Thoracic aorta (tissue), 2 donors: ENCODE measurements around the gene CDH23. TPM values are rescaled to one million over a fixed set of nuclear protein-coding genes. Genes with fewer than 3 reads are reported as not detected.
"Not testable (repeated sequence)": the region's sequence is repeated elsewhere in the genome, so short reads cannot be mapped to it uniquely, and the experiment has no call there.

Source experiments
- ATAC-seq: fragments of 150-250 bp; one replicate; pipeline ENCODE4 v1.8.0; 2017; ENCODE audit warnings: low read depth; ENCODE audit not compliant: insufficient number of reproducible peaks, low FRiP score
- DNase-seq: peaks from one replicate; pipeline ENCODE4 v3.0.0-alpha.2; 2020; ENCODE audit warnings: low spot score
- H3K27ac ChIP-seq, 2 donors: fragments of 200-600 bp; sonication (generic); 1 replicate in 1 of 2; 2 replicates in 1 of 2; pipeline ENCODE4 v1.5.1; 2016; ENCODE audit warnings: mild to moderate bottlenecking in 2 of 2, moderate library complexity in 2 of 2
- H3K27me3 ChIP-seq: fragments of 200-600 bp; sonication (generic); replicated peaks from 2 replicates; pipeline ENCODE4 v1.6.0; 2016; ENCODE audit warnings: mild to moderate bottlenecking; ENCODE audit not compliant: insufficient read depth
- H3K36me3 ChIP-seq: fragments of 200-600 bp; sonication (generic); one replicate; pipeline ENCODE4 v1.5.1; 2016
- H3K4me1 ChIP-seq, 2 donors: fragments of 200-600 bp; sonication (generic); 1 replicate in 1 of 2; 2 replicates in 1 of 2; pipeline versions ENCODE4 v1.5.1 to v1.6.0; 2016; ENCODE audit warnings: low read depth in 2 of 2, mild to moderate bottlenecking in 1 of 2; ENCODE audit not compliant: control insufficient read depth in 1 of 2
- H3K4me3 ChIP-seq: fragments of 200-600 bp; sonication (generic); 2 replicates; pipeline ENCODE4 v1.5.1; 2016; ENCODE audit warnings: mild to moderate bottlenecking
- H3K9me3 ChIP-seq: fragments of 200-600 bp; sonication (generic); 2 replicates; pipeline ENCODE4 v1.5.1; 2016
- CTCF ChIP-seq: fragments of 200-600 bp; sonication (generic); IDR thresholded peaks from one replicate; pipeline ENCODE4 v1.5.1; 2019; ENCODE audit warnings: antibody characterized with exemption
- total RNA-seq, 2 donors: library from RNA; depleted of rRNA; stranded (reverse); fragments of >200 nt; gene quantifications; one replicate each; pipeline versions ENCODE4 v1.1.0 to v1.2.3, GENCODE V29; 2016

CDH23 gene
- total RNA-seq, 2 donors from 2014 or later, result 10.6 to 10.8 TPM

- Histone ChIP-seq H3K36me3 (no peaks in the 10 kb centered on the region), H3K4me3 (no peak overlapping the region), H3K9me3 (no peaks in the 10 kb centered on the region), H3K4me1 (peaks cover 0 to 10% of the 10 kb centered on the region in 2 donors), H3K27ac (no peak overlapping the region), H3K27me3 (no peaks in the 10 kb centered on the region)
- ATAC-seq, result no peak
- no peak for DNase-seq
- no peak for TF ChIP-seq CTCF
These were observed 202.8 kb downstream of the CDH23 start for GRCh38 chr10:71599518-71599917.

- not testable (repeated sequence) for H3K27ac ChIP-seq, DNase-seq, H3K36me3 ChIP-seq, ATAC-seq, H3K27me3 ChIP-seq, H3K9me3 ChIP-seq, H3K4me3 ChIP-seq
- peaks cover 0 to 10% of the 10 kb centered on the region in 2 donors for H3K4me1 ChIP-seq
These were observed 203.5 kb downstream of the CDH23 start for GRCh38 chr10:71600242-71600641.

- H3K9me3 ChIP-seq, result no peaks in the 10 kb centered on the region
- DNase-seq (no peak), ATAC-seq (peak; percentile 21)
- no peak overlapping the region for H3K27ac ChIP-seq
- no peak overlapping the region for H3K4me3 ChIP-seq
- H3K27me3 ChIP-seq, result no peaks in the 10 kb centered on the region
- TF ChIP-seq CTCF, result no peak
- H3K4me1 ChIP-seq, result peaks cover 0 to 10% of the 10 kb centered on the region in 2 donors
- H3K36me3 ChIP-seq, result no peaks in the 10 kb centered on the region
These were observed 204.1 kb downstream of the CDH23 start for GRCh38 chr10:71600849-71601248.

- Histone ChIP-seq H3K27ac (no peak overlapping the region), H3K4me1 (peaks cover 0 to 10% of the 10 kb centered on the region in 2 donors), H3K4me3 (no peak overlapping the region), H3K27me3 (no peaks in the 10 kb centered on the region), H3K9me3 (no peaks in the 10 kb centered on the region), H3K36me3 (no peaks in the 10 kb centered on the region)
- no peak for TF ChIP-seq CTCF
- ATAC-seq (no peak), DNase-seq (no peak)
These were observed 204.6 kb downstream of the CDH23 start for GRCh38 chr10:71601273-71601672.

- no peak for ATAC-seq
- no peak for TF ChIP-seq CTCF
These were observed 206.4 kb downstream of the CDH23 start for GRCh38 chr10:71603150-71603549.

GRCh38 chr10:71603754-71604153 lies 207.0 kb downstream of the CDH23 start:
- no peak for DNase-seq
- no peak for TF ChIP-seq CTCF
- Histone ChIP-seq H3K4me1 (peaks cover 0 to under 1% of the 10 kb centered on the region in 2 donors), H3K36me3 (no peaks in the 10 kb centered on the region), H3K27ac (no peak overlapping the region), H3K9me3 (no peaks in the 10 kb centered on the region), H3K27me3 (no peaks in the 10 kb centered on the region), H3K4me3 (no peak overlapping the region)
- ATAC-seq, result no peak

More at GRCh38 chr10:71603150-71603549, 206.4 kb downstream of the CDH23 start:
- Histone ChIP-seq H3K36me3 (no peaks in the 10 kb centered on the region), H3K4me3 (no peak overlapping the region), H3K27me3 (no peaks in the 10 kb centered on the region), H3K9me3 (no peaks in the 10 kb centered on the region), H3K4me1 (peaks cover 0 to 6% of the 10 kb centered on the region in 2 donors), H3K27ac (no peak overlapping the region)
- no peak for DNase-seq
